HG03135 (cell line): ENCODE data around the gene NCSTN.
"Not testable (repeated sequence)": the region's sequence is repeated elsewhere in the genome, so short reads cannot be mapped to it uniquely, and the experiment has no call there.

Source experiments
- ATAC-seq: cut with Tn5 transposase; IDR thresholded peaks from one replicate; pipeline ENCODE4 v1.9.1; 2021; ENCODE audit warnings: mild to moderate bottlenecking, moderate library complexity; ENCODE audit not compliant: unreplicated experiment

Gene NCSTN

DNA sequence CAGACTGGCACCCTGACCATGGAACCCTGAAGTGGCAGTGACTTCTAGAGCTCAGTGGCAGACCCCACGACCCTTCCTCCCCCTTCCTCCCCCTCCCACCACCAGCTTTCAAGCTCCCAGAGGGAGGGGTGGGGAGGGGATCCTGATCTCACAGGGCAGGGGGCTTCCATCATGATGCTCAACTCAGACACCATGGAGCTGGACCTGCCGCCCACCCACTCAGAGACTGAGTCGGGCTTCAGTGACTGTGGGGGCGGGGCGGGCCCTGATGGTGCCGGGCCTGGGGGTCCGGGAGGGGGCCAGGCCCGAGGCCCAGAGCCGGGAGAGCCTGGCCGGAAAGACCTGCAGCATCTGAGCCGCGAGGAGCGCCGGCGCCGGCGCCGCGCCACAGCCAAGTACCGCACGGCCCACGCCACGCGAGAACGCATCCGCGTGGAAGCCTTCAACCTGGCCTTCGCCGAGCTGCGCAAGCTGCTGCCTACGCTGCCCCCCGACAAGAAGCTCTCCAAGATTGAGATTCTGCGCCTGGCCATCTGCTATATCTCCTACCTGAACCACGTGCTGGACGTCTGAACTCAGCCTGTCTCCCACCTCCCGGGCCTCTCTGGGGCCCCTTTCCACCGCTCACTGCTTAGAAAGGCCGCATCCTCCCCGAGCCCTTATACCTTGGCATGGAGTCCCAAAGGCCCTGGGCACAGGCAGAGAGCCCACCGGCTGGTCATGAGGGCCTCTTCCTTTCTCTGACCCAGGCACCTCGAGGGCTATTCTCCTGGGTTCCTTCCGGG is 27.6 kb downstream of the NCSTN start:
- ATAC-seq, result no peak

GRCh38 chr1:160371346-160371631 is 28.1 kb downstream of the NCSTN start:
- no peak for ATAC-seq

GRCh38 chr1:160371756-160372155 is 28.6 kb downstream of the NCSTN start:
- ATAC-seq, result no peak

GRCh38 chr1:160373696-160374095 is 30.5 kb downstream of the NCSTN start:
- no peak for ATAC-seq

GRCh38 chr1:160374306-160375110 is 31.3 kb downstream of the NCSTN start:
- no peak for ATAC-seq

GRCh38 chr1:160375788-160376524 is 32.8 kb downstream of the NCSTN start:
- ATAC-seq, result no peak

GRCh38 chr1:160376525-160377131 is 33.4 kb downstream of the NCSTN start:
- no peak for ATAC-seq

- no peak for ATAC-seq
These were observed 34.5 kb downstream of the NCSTN start for GRCh38 chr1:160377585-160378206.

DNA sequence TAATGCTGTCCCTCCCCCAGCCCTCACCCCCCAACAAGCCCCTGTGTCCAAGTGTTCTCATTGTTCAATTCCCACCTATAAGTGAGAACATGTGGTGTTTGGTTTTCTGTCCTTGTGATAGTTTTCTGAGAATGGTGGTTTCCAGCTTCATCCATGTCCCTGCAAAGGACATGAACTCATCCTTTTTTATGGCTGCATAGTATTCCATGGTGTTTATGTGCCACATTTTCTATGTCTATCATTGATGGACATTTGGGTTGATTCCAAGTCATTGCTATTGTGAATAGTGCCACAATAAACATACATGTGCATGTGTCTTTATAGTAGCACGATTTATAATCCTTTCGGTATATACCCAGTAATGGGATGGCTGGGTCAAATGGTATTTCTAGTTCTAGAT is 41.6 kb downstream of the NCSTN start:
- not testable (repeated sequence) for ATAC-seq

- ATAC-seq, result not testable (repeated sequence)
These were observed 45.2 kb downstream of the NCSTN start for GRCh38 chr1:160388406-160388805.

GRCh38 chr1:160394673-160395072 is 51.5 kb downstream of the NCSTN start:
- no peak for ATAC-seq

- ATAC-seq, result no peak
These were observed 54.5 kb downstream of the NCSTN start for GRCh38 chr1:160397651-160398050.

DNA sequence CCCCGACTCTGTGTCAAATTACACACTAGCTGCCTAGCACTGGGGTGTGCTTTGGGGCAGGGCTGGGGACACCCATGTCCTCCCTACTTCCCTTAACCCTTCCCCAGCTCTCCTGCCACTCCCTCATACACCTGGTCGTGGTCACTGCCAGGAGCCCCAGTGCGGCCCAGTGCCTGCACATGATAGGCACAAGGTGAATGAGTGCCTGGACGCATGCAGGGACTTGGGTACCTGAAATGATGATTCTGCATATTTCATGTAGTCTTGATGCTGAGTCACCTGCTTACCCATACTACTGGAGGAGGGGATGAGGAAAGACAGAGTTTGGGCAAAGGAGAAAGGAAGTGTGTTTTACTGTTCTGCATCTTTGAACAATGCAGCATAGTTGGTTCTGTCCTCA is 55.6 kb downstream of the NCSTN start:
- ATAC-seq, result no peak

DNA sequence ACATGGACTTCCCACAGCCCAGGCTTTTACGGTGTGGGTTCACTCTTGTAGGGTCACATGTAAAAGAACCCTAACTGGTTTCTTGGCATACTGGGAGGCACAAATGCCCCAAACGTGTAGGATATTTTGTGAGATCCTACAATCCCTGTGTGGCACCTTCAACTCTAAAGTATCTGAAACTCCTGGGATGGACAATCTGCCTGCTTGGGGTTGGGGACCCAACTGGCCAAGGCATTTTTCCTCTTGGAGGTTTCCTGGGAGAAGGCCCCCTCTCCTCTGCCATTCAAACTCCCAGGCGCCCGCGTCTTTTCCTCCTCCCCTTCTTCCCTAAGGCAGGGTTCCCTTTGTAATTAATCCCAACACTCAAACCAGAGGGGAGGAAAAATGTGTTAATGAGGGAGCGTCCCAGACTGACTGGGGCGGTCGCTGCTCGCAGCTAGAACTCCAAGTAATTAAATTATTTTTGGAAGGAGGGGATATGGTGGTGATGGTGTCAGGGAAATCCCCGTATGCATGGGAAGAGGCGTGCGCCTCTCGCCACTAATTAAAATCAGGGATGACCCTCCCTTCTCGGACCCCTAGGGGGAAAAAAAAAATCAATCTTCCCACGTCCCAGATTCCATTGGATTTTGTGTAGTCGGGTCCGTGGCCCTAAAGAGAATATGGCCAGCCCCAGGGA is 56.5 kb downstream of the NCSTN start:
- ATAC-seq, result no peak

GRCh38 chr1:160400223-160400645 is 57.1 kb downstream of the NCSTN start, which contains the start of gene VANGL2:
VANGL2 (plus strand) TSS chr1:160400564; CDS start chr1:160415838, 15,274 bp downstream.
- ATAC-seq, result no peak

- ATAC-seq, result no peak
These were observed 57.7 kb downstream of the NCSTN start for GRCh38 chr1:160400646-160401486.

- ATAC-seq, result no peak
These were observed 58.3 kb downstream of the NCSTN start for GRCh38 chr1:160401487-160401805.

GRCh38 chr1:160402001-160402795 is 59.0 kb downstream of the NCSTN start:
- no peak for ATAC-seq

- no peak for ATAC-seq
These were observed 60.1 kb downstream of the NCSTN start for GRCh38 chr1:160403244-160403643.
